ENCODE data around the gene PTPN23. TPM values are rescaled to one million over a fixed set of nuclear protein-coding genes. Genes with fewer than 3 reads are reported as not detected.

Gene PTPN23
- total RNA-seq, 2 donors from 2014 or later, result 28.5 to 301 TPM

GRCh38 chr3:47420511-47421484 lies 40.0 kb downstream of the PTPN23 start:
- peaks cover 0 to 9% of the 10 kb centered on the region in 2 donors for H3K36me3 ChIP-seq (replicated peaks in 1 of 2; ENCODE audit: insufficient read depth in 1 of 2, low read depth in 2 of 2)
- no peak overlapping the region for H3K4me3 ChIP-seq
- DNase-seq (peak; percentile 89 to 93 (median 91)), ATAC-seq (peak; percentile 86)
- H3K27me3 ChIP-seq, result no peaks in the 10 kb centered on the region
- intact Hi-C loops (cut with DNase I), result loop anchor here (5.0 kb wide), 1 partner anchor 57 kb away; the partner anchor contains the start of gene SCAP
- no peaks in the 10 kb centered on the region for H3K9me3 ChIP-seq
- peak overlapping the region; percentile 12 to 66 (median 54) for H3K27ac ChIP-seq
- H3K4me1 ChIP-seq, result peaks cover 15% of the 10 kb centered on the region
- 29 to 69% methylated on average over 4 to 29 of the region's 29 CpGs for WGBS, 2 donors
- TF ChIP-seq CTCF (IDR thresholded peaks at IDR 0.05) (peak; percentile 86 to 98 (median 92)), POLR2A (IDR thresholded peaks at IDR 0.05) (peak in 1 of 3 donors; percentile 16)

GRCh38 chr3:47421741-47422649 lies 41.2 kb downstream of the PTPN23 start:
- peak; percentile 28 for ATAC-seq
- H3K27me3 ChIP-seq, result no peaks in the 10 kb centered on the region

GRCh38 chr3:47422743-47423142 lies 41.9 kb downstream of the PTPN23 start:
- 85 to 97% methylated on average over 3 to 9 of the region's 9 CpGs for WGBS, 2 donors
- H3K4me1 ChIP-seq, result peaks cover 15% of the 10 kb centered on the region
- TF ChIP-seq CTCF (IDR thresholded peaks at IDR 0.05) (no peak), POLR2A (IDR thresholded peaks at IDR 0.05) (no peak)
- no peak for DNase-seq
- peaks cover 0 to 9% of the 10 kb centered on the region in 2 donors for H3K36me3 ChIP-seq (replicated peaks in 1 of 2; ENCODE audit: insufficient read depth in 1 of 2, low read depth in 2 of 2)
- intact Hi-C loops (cut with DNase I), result loop anchor here (5.0 kb wide), 1 partner anchor 55 kb away; the partner anchor contains the start of gene SCAP
- no peak overlapping the region for H3K4me3 ChIP-seq
- ATAC-seq, result no peak
- H3K27me3 ChIP-seq, result no peaks in the 10 kb centered on the region
- peak overlapping the region in 1 of 4 donors; percentile 66 for H3K27ac ChIP-seq
- no peaks in the 10 kb centered on the region for H3K9me3 ChIP-seq

More at GRCh38 chr3:47421741-47422649, 41.2 kb downstream of the PTPN23 start:
- peak; percentile 43 to 77 (median 54) for DNase-seq
- intact Hi-C loops (cut with DNase I), result loop anchor here (5.0 kb wide), 1 partner anchor 55 kb away; the partner anchor contains the start of gene SCAP
- H3K4me3 ChIP-seq, result no peak overlapping the region
- peaks cover 15% of the 10 kb centered on the region for H3K4me1 ChIP-seq
- no peaks in the 10 kb centered on the region for H3K9me3 ChIP-seq
- 72 to 79% methylated on average over 7 to 13 of the region's 13 CpGs for WGBS, 2 donors
- TF ChIP-seq POLR2A (IDR thresholded peaks at IDR 0.05) (no peak), CTCF (IDR thresholded peaks at IDR 0.05) (peak in 4 of 7 experiments; percentile 20 to 44 (median 37))
- peaks cover 0 to 9% of the 10 kb centered on the region in 2 donors for H3K36me3 ChIP-seq (replicated peaks in 1 of 2; ENCODE audit: insufficient read depth in 1 of 2, low read depth in 2 of 2)
- peak overlapping the region; percentile 12 to 66 (median 54) for H3K27ac ChIP-seq

GRCh38 chr3:47423548-47424145 lies 42.8 kb downstream of the PTPN23 start:
- Histone ChIP-seq H3K4me3 (no peak overlapping the region), H3K9me3 (no peaks in the 10 kb centered on the region), H3K27me3 (no peaks in the 10 kb centered on the region), H3K27ac (no peak overlapping the region), H3K4me1 (peaks cover 15% of the 10 kb centered on the region), H3K36me3 (replicated peaks in 1 of 2; ENCODE audit: insufficient read depth in 1 of 2, low read depth in 2 of 2) (peaks cover 0 to 13% of the 10 kb centered on the region in 2 donors)
- no peak for ATAC-seq
- intact Hi-C loops (cut with DNase I), result loop anchor here (5.0 kb wide), 1 partner anchor 54 kb away; the partner anchor contains the start of gene SCAP
- no peak for DNase-seq
- TF ChIP-seq CTCF (IDR thresholded peaks at IDR 0.05) (no peak), POLR2A (IDR thresholded peaks at IDR 0.05) (no peak)
- WGBS, 2 donors, result 75 to 86% methylated on average over 2 to 8 of the region's 8 CpGs

All from body of pancreas (tissue), 4 donors.